WTC11 (cell line): ENCODE data around the gene OR51F2. TPM values are rescaled to one million over a fixed set of nuclear protein-coding genes. Genes with fewer than 3 reads are reported as not detected.

ENCODE experiments used
- ATAC-seq: fragments of 200-7000 bp; cut with Tn5 transposase; 2 replicates; pipeline ENCODE4 v1.10.0; 2021; ENCODE audit warnings: mild to moderate bottlenecking, moderate library complexity
- CTCF ChIA-PET: fragments of 300-600 bp; sonication (Branson Sonifier 250); formaldehyde crosslinking; loops from one replicate; lab custom pipeline; 2021; ENCODE audit warnings: antibody characterized with exemption; lab: Charles Lee
- POLR2A ChIA-PET: fragments of 350-600 bp; sonication (Branson Sonifier 250); formaldehyde crosslinking; loops from one replicate; lab custom pipeline; 2021; ENCODE audit warnings: antibody characterized with exemption; lab: Charles Lee
- DNase-seq: peaks from one replicate; pipeline ENCODE4 v3.0.0; 2021; ENCODE audit warnings: low spot score
- H3K27ac Mint-ChIP-seq: 2 replicates; pipeline ENCODE4 v1.8.0; 2021; ENCODE audit warnings: mixed read lengths
- H3K27me3 Mint-ChIP-seq: 2 replicates; pipeline ENCODE4 v1.8.0; 2021; ENCODE audit warnings: low read depth, mild to moderate bottlenecking, moderate library complexity, mixed read lengths
- H3K36me3 Mint-ChIP-seq: 2 replicates; pipeline ENCODE4 v1.8.0; 2021; ENCODE audit warnings: mixed read lengths
- H3K4me1 Mint-ChIP-seq: 2 replicates; pipeline ENCODE4 v1.8.0; 2022; ENCODE audit warnings: mixed read lengths
- H3K4me3 Mint-ChIP-seq: 2 replicates; pipeline ENCODE4 v1.8.0; 2021; ENCODE audit warnings: mild to moderate bottlenecking, moderate library complexity, mixed read lengths
- H3K9me3 Mint-ChIP-seq: 2 replicates; pipeline ENCODE4 v1.8.0; 2021; ENCODE audit warnings: mixed read lengths
- CREB1 ChIP-seq: sonication (generic); formaldehyde crosslinking; IDR thresholded peaks from 2 replicates; pipeline ENCODE4 v1.8.0; 2023; ENCODE audit warnings: mild to moderate bottlenecking, missing genetic modification reagents
- GRHL2 ChIP-seq: fragments of 250-450 bp; sonication (Bioruptor Pico); IDR thresholded peaks from 2 replicates; pipeline ENCODE4 v1.8.0; 2022; ENCODE audit warnings: mild to moderate bottlenecking, moderate library complexity; ENCODE audit not compliant: insufficient replicate concordance, severe bottlenecking
- SMAD4 ChIP-seq: sonication (generic); formaldehyde crosslinking; IDR thresholded peaks from 2 replicates; pipeline ENCODE4 v1.8.0; 2022; ENCODE audit warnings: mild to moderate bottlenecking, missing genetic modification reagents
- TEAD4 ChIP-seq: sonication (generic); formaldehyde crosslinking; IDR thresholded peaks from 2 replicates; pipeline ENCODE4 v1.8.0; 2022; ENCODE audit warnings: mild to moderate bottlenecking, missing genetic modification reagents
- ZBTB21 ChIP-seq: sonication (generic); formaldehyde crosslinking; IDR thresholded peaks from 2 replicates; pipeline ENCODE4 v1.8.1; 2023; ENCODE audit warnings: mild to moderate bottlenecking, missing genetic modification reagents, borderline replicate concordance
- ZNF317 ChIP-seq: sonication (generic); formaldehyde crosslinking; IDR thresholded peaks from 2 replicates; pipeline ENCODE4 v1.8.1; 2023; ENCODE audit warnings: low read depth, mild to moderate bottlenecking, moderate library complexity, missing genetic modification reagents, borderline replicate concordance
- ZNF416 ChIP-seq: fragments of 250-450 bp; sonication (Bioruptor Pico); IDR thresholded peaks from 2 replicates; pipeline ENCODE4 v1.9.0; 2021; ENCODE audit warnings: mild to moderate bottlenecking, inconsistent platforms
- ZNF423 ChIP-seq: fragments of 250-450 bp; sonication (Bioruptor Pico); IDR thresholded peaks from 2 replicates; pipeline ENCODE4 v2.1.2; 2022; ENCODE audit warnings: mild to moderate bottlenecking, moderate library complexity
- total RNA-seq: library from RNA; stranded (reverse); gene quantifications from 3 replicates; pipeline ENCODE4 v1.2.3, GENCODE V29; 2021
- TF ChIP-seq, protein P1 (sequence below): sonication (generic); formaldehyde crosslinking; IDR thresholded peaks from 2 replicates; pipeline ENCODE4 v1.8.1; 2023; ENCODE audit warnings: mild to moderate bottlenecking, missing genetic modification reagents
- TF ChIP-seq, protein P2 (sequence below): sonication (generic); formaldehyde crosslinking; IDR thresholded peaks from 2 replicates; pipeline ENCODE4 v1.8.1; 2022; ENCODE audit warnings: low read depth, mild to moderate bottlenecking, moderate library complexity, missing genetic modification reagents, borderline replicate concordance
- TF ChIP-seq, protein P3 (sequence below): sonication (generic); formaldehyde crosslinking; IDR thresholded peaks from 2 replicates; pipeline ENCODE4 v1.8.1; 2022; ENCODE audit warnings: mild to moderate bottlenecking, missing genetic modification reagents, moderate library complexity, borderline replicate concordance
- TF ChIP-seq, protein P4 (sequence below): sonication (generic); formaldehyde crosslinking; IDR thresholded peaks from 2 replicates; pipeline ENCODE4 v1.8.1; 2023; ENCODE audit warnings: mild to moderate bottlenecking, moderate library complexity, missing genetic modification reagents
- TF ChIP-seq, protein P5 (sequence below): sonication (generic); formaldehyde crosslinking; IDR thresholded peaks from 2 replicates; pipeline ENCODE4 v1.8.0; 2022; ENCODE audit warnings: mild to moderate bottlenecking, missing genetic modification reagents
- TF ChIP-seq, protein P6 (sequence below): fragments of 250-450 bp; sonication (Bioruptor Pico); IDR thresholded peaks from 2 replicates; pipeline ENCODE4 v1.8.0; 2021; ENCODE audit warnings: mild to moderate bottlenecking
- TF ChIP-seq, protein P7 (sequence below): sonication (generic); formaldehyde crosslinking; IDR thresholded peaks from 2 replicates; pipeline ENCODE4 v1.8.1; 2022; ENCODE audit warnings: low read depth, missing genetic modification reagents, borderline replicate concordance
- TF ChIP-seq, protein P8 (sequence below): fragments of 200-600 bp; IDR thresholded peaks from 2 replicates; pipeline ENCODE4 v1.8.0; 2022; ENCODE audit warnings: antibody characterized with exemption
- TF ChIP-seq, protein P9 (sequence below): sonication (generic); formaldehyde crosslinking; IDR thresholded peaks from 2 replicates; pipeline ENCODE4 v1.8.1; 2023; ENCODE audit warnings: mild to moderate bottlenecking, missing genetic modification reagents

The OR51F2 gene
- total RNA-seq, 1 experiment from 2014 or later, result not detected

- no peak for DNase-seq
- TF ChIP-seq, protein P1, sequence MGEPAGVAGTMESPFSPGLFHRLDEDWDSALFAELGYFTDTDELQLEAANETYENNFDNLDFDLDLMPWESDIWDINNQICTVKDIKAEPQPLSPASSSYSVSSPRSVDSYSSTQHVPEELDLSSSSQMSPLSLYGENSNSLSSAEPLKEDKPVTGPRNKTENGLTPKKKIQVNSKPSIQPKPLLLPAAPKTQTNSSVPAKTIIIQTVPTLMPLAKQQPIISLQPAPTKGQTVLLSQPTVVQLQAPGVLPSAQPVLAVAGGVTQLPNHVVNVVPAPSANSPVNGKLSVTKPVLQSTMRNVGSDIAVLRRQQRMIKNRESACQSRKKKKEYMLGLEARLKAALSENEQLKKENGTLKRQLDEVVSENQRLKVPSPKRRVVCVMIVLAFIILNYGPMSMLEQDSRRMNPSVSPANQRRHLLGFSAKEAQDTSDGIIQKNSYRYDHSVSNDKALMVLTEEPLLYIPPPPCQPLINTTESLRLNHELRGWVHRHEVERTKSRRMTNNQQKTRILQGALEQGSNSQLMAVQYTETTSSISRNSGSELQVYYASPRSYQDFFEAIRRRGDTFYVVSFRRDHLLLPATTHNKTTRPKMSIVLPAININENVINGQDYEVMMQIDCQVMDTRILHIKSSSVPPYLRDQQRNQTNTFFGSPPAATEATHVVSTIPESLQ, result no peak
- TF ChIP-seq, protein P2, sequence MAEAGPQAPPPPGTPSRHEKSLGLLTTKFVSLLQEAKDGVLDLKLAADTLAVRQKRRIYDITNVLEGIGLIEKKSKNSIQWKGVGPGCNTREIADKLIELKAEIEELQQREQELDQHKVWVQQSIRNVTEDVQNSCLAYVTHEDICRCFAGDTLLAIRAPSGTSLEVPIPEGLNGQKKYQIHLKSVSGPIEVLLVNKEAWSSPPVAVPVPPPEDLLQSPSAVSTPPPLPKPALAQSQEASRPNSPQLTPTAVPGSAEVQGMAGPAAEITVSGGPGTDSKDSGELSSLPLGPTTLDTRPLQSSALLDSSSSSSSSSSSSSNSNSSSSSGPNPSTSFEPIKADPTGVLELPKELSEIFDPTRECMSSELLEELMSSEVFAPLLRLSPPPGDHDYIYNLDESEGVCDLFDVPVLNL, result no peak
- TF ChIP-seq, protein P3, sequence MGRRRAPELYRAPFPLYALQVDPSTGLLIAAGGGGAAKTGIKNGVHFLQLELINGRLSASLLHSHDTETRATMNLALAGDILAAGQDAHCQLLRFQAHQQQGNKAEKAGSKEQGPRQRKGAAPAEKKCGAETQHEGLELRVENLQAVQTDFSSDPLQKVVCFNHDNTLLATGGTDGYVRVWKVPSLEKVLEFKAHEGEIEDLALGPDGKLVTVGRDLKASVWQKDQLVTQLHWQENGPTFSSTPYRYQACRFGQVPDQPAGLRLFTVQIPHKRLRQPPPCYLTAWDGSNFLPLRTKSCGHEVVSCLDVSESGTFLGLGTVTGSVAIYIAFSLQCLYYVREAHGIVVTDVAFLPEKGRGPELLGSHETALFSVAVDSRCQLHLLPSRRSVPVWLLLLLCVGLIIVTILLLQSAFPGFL (CRISPR knock-in tag), result no peak
- TF ChIP-seq SMAD4 (CRISPR knock-in tag) (no peak), GRHL2 (CRISPR knock-in tag) (no peak), ZBTB21 (CRISPR knock-in tag) (no peak), ZNF317 (no peak)
- TF ChIP-seq, protein P4, sequence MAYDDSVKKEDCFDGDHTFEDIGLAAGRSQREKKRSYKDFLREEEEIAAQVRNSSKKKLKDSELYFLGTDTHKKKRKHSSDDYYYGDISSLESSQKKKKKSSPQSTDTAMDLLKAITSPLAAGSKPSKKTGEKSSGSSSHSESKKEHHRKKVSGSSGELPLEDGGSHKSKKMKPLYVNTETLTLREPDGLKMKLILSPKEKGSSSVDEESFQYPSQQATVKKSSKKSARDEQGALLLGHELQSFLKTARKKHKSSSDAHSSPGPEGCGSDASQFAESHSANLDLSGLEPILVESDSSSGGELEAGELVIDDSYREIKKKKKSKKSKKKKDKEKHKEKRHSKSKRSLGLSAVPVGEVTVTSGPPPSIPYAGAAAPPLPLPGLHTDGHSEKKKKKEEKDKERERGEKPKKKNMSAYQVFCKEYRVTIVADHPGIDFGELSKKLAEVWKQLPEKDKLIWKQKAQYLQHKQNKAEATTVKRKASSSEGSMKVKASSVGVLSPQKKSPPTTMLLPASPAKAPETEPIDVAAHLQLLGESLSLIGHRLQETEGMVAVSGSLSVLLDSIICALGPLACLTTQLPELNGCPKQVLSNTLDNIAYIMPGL (CRISPR knock-in tag), result no peak
- TF ChIP-seq, protein P5, sequence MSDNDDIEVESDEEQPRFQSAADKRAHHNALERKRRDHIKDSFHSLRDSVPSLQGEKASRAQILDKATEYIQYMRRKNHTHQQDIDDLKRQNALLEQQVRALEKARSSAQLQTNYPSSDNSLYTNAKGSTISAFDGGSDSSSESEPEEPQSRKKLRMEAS (CRISPR knock-in tag), result no peak
- TF ChIP-seq, protein P6, sequence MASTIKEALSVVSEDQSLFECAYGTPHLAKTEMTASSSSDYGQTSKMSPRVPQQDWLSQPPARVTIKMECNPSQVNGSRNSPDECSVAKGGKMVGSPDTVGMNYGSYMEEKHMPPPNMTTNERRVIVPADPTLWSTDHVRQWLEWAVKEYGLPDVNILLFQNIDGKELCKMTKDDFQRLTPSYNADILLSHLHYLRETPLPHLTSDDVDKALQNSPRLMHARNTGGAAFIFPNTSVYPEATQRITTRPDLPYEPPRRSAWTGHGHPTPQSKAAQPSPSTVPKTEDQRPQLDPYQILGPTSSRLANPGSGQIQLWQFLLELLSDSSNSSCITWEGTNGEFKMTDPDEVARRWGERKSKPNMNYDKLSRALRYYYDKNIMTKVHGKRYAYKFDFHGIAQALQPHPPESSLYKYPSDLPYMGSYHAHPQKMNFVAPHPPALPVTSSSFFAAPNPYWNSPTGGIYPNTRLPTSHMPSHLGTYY (CRISPR knock-in tag), result no peak
- TF ChIP-seq, all 79 proteins: peak for 0
- POLR2A ChIA-PET, result no interaction called here
- no peak for ATAC-seq
- no peaks in the 10 kb centered on the region for H3K9me3 Mint-ChIP-seq
- no peak within 1 kb of the TSS for H3K27ac Mint-ChIP-seq
- H3K4me1 Mint-ChIP-seq, result no peaks in the 10 kb centered on the region
- CTCF ChIA-PET, result no interaction called here
- H3K36me3 Mint-ChIP-seq, result no peaks in the 10 kb centered on the region
- peaks cover 4% of the 10 kb centered on the region; the same call in 1 of the 2 replicates for H3K27me3 Mint-ChIP-seq
- H3K4me3 Mint-ChIP-seq, result no peak within 1 kb of the TSS
These were observed 16.8 kb upstream of the OR51F2 start, which contains the start of gene OR52R1 for GRCh38 chr11:4804280-4804679. OR52R1 (minus strand) TSS chr11:4804380; CDS start chr11:4804380, 0 bp downstream.

DNA sequence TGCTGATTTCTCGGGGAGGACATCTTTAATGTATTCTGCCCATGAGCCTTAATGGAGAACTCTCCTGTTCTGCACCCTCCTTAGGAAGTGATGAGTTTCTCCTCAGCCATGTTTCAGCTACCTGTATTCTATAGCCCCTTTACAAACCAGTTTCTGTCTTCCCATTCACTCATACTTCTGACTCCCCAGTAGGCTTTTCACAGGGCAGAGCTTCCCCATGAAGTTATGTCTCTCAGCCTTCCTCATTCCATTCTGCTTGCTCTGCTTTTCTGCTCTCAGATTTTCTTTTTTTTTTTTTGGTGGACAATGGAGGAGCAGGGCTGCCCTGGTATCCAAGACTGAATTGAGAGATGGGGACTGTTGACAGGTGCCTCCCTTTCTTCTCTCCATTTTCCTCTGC lies 12.6 kb upstream of the OR51F2 start:
- DNase-seq, result no peak

More for the DNA sequence above, 12.6 kb upstream of the OR51F2 start:
- H3K4me3 Mint-ChIP-seq, result no peak overlapping the region
- ChIA-PET CTCF (no interaction called here), POLR2A (no interaction called here)
- peaks cover 4% of the 10 kb centered on the region; the same call in 1 of the 2 replicates for H3K27me3 Mint-ChIP-seq
- no peaks in the 10 kb centered on the region for H3K4me1 Mint-ChIP-seq
- no peak for ATAC-seq
- TF ChIP-seq, protein P7, sequence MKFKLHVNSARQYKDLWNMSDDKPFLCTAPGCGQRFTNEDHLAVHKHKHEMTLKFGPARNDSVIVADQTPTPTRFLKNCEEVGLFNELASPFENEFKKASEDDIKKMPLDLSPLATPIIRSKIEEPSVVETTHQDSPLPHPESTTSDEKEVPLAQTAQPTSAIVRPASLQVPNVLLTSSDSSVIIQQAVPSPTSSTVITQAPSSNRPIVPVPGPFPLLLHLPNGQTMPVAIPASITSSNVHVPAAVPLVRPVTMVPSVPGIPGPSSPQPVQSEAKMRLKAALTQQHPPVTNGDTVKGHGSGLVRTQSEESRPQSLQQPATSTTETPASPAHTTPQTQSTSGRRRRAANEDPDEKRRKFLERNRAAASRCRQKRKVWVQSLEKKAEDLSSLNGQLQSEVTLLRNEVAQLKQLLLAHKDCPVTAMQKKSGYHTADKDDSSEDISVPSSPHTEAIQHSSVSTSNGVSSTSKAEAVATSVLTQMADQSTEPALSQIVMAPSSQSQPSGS (CRISPR knock-in tag), result no peak
- TF ChIP-seq, protein P8, sequence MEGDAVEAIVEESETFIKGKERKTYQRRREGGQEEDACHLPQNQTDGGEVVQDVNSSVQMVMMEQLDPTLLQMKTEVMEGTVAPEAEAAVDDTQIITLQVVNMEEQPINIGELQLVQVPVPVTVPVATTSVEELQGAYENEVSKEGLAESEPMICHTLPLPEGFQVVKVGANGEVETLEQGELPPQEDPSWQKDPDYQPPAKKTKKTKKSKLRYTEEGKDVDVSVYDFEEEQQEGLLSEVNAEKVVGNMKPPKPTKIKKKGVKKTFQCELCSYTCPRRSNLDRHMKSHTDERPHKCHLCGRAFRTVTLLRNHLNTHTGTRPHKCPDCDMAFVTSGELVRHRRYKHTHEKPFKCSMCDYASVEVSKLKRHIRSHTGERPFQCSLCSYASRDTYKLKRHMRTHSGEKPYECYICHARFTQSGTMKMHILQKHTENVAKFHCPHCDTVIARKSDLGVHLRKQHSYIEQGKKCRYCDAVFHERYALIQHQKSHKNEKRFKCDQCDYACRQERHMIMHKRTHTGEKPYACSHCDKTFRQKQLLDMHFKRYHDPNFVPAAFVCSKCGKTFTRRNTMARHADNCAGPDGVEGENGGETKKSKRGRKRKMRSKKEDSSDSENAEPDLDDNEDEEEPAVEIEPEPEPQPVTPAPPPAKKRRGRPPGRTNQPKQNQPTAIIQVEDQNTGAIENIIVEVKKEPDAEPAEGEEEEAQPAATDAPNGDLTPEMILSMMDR, result no peak
- TF ChIP-seq, protein P1, result no peak
- TF ChIP-seq CREB1 (CRISPR knock-in tag), result no peak
- TF ChIP-seq ZNF423, result no peak
- no peak for TF ChIP-seq TEAD4 (CRISPR knock-in tag)
- TF ChIP-seq SMAD4 (CRISPR knock-in tag), result no peak
- no peak for TF ChIP-seq ZNF416 (CRISPR knock-in tag)
- TF ChIP-seq, protein P9, sequence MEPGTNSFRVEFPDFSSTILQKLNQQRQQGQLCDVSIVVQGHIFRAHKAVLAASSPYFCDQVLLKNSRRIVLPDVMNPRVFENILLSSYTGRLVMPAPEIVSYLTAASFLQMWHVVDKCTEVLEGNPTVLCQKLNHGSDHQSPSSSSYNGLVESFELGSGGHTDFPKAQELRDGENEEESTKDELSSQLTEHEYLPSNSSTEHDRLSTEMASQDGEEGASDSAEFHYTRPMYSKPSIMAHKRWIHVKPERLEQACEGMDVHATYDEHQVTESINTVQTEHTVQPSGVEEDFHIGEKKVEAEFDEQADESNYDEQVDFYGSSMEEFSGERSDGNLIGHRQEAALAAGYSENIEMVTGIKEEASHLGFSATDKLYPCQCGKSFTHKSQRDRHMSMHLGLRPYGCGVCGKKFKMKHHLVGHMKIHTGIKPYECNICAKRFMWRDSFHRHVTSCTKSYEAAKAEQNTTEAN (CRISPR knock-in tag), result no peak
- no peak overlapping the region for H3K27ac Mint-ChIP-seq
- no peaks in the 10 kb centered on the region for H3K9me3 Mint-ChIP-seq
- no peaks in the 10 kb centered on the region for H3K36me3 Mint-ChIP-seq
